Activated CD4-positive, alpha-beta memory T cell treated with anti-CD3 and anti-CD28 coated beads for 36 hours (primary cell): ENCODE results near the gene GFPT1. TPM values are rescaled to one million over a fixed set of nuclear protein-coding genes. Genes with fewer than 3 reads are reported as not detected.

Experiments used
- CTCF ChIA-PET: fragments of 350-600 bp; sonication (Branson Sonifier 250); formaldehyde crosslinking; loops from one replicate; lab custom pipeline; 2021; ENCODE audit warnings: antibody characterized with exemption, inconsistent platforms; lab: Charles Lee
- POLR2A ChIA-PET: fragments of 350-600 bp; sonication (Branson Sonifier 250); formaldehyde crosslinking; loops from one replicate; lab custom pipeline; 2021; ENCODE audit warnings: antibody characterized with exemption; lab: Charles Lee
- DNase-seq: peaks from one replicate; pipeline ENCODE4 v3.0.0-alpha.2; 2020
- H3K27ac Mint-ChIP-seq: one replicate; pipeline ENCODE4 v1.8.0; 2021; ENCODE audit warnings: mixed read lengths
- H3K27me3 Mint-ChIP-seq: one replicate; pipeline ENCODE4 v1.8.0; 2021; ENCODE audit warnings: mixed read lengths
- H3K36me3 Mint-ChIP-seq: one replicate; pipeline ENCODE4 v1.8.0; 2021; ENCODE audit warnings: mixed read lengths
- H3K4me1 Mint-ChIP-seq: one replicate; pipeline ENCODE4 v1.8.0; 2021; ENCODE audit warnings: low read depth, mixed read lengths
- H3K4me3 Mint-ChIP-seq: one replicate; pipeline ENCODE4 v1.8.0; 2021; ENCODE audit warnings: mild to moderate bottlenecking, mixed read lengths
- H3K9me3 Mint-ChIP-seq: one replicate; pipeline ENCODE4 v1.8.0; 2021; ENCODE audit warnings: mixed read lengths
- intact Hi-C: fragments of 100-400 bp; cut with micrococcal nuclease; formaldehyde crosslinking; loops from one replicate; pipeline ENCODE4 v1.15.1; 2023
- total RNA-seq, 2 experiments: library from RNA; stranded (reverse); gene quantifications; one replicate each; pipeline ENCODE4 v1.2.3, GENCODE V29; 2021

The GFPT1 gene
- total RNA-seq, 2 experiments from 2014 or later = 39.8 to 43.6 TPM

DNA sequence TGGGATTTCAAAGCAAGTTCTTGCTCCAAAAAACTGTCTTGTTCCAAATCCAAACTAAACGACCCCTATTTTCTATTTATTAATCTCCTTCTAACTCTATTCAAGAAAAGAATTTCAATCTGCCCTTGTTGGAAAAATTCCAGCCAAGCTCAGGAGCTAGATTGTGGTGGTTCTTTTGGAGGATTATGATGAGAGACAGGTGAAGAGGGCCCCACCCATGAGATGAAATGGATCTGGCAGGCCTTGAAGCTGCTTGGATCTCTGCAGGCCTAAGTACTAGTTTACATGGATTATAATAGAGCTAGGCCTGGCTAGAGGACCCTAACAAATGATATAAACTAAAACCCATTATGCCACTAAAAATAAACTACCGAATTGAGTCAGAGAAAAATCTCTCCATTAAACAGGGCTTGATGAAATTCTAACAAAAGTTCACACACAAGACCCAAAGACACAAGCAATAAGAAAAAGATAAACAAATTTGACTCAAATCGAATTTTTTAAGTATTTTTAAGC is 101.6 kb downstream of the GFPT1 start:
- H3K9me3 Mint-ChIP-seq = no peaks in the 10 kb centered on the region
- intact Hi-C loops = no loop called here
- H3K4me3 Mint-ChIP-seq = no peak overlapping the region
- H3K36me3 Mint-ChIP-seq = no peaks in the 10 kb centered on the region
- ChIA-PET CTCF (no interaction called here), POLR2A (no interaction called here)
- no peak overlapping the region for H3K27ac Mint-ChIP-seq
- H3K27me3 Mint-ChIP-seq = peaks cover 4% of the 10 kb centered on the region
- no peaks in the 10 kb centered on the region for H3K4me1 Mint-ChIP-seq
- DNase-seq = no peak

DNA sequence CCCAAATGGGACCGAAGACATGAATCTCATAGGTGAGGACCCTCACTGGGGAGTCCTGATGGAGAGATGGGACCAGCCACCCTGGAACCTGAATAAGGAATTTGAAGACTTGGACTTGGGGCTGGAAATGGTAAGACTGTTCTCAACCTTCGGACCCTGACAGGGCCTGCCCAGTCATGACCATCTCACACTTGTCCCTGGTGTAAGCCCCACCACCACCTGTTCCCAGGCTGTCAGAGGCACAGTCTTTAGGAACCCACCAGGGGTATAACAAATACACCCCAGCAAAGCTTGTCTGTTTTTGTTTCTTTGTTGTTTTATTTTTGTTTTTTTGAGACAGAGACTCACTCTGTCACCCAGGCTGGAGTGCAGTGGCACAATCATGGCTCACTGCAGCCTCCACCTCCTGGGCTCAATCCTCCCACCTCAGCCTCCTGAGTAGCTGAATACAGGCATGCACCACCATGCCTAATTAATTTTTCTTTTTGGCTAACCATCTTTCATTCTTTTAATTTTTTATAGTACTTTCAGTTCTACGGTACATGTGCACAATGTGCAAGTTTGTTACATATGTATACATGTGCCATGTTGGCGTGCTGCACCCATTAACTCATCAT is 106.1 kb downstream of the GFPT1 start:
- ChIA-PET CTCF (no interaction called here), POLR2A (no interaction called here)

DNA sequence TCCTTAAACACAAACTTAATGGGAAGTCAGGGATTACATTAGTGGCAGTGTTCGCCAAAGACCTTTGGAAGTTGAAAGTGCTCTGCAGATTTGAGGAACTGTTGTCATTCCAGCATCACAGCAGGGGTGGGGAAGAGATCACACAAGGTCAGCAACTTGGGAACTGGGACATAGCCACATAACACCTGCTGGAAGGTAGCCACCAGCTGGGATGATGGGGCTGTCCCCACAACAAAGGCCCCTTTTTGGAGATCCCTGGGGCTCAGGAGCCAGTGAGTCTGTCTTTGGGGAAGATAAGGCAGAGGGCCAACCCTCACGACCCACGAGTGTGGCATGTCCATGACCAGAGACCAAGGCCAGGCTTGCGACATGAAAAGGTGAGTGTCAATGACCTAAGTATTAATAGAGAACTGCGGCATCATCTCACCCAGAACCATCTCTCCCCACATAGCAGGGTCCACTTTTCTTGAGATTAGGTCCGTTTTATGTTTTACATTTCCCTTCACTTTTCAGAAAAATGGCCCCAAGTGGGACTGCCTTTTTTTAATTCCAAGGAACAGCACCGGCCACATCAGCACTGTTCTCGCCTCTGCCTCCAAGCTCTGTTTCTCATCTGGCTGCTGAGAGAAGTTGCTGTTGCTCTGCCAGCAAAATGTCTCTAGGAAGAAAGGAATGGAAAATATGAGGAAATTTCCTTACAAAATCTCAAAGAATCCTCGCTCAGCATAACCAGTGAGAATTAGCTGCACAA is 106.9 kb downstream of the GFPT1 start:
- Mint-ChIP-seq H3K36me3 (no peaks in the 10 kb centered on the region), H3K4me3 (no peak overlapping the region), H3K9me3 (no peaks in the 10 kb centered on the region), H3K27me3 (peaks cover 11% of the 10 kb centered on the region), H3K27ac (no peak overlapping the region), H3K4me1 (no peaks in the 10 kb centered on the region)
- intact Hi-C loops = no loop called here
- no peak for DNase-seq
- POLR2A ChIA-PET = no interaction called here
- CTCF ChIA-PET = no interaction called here

More for the DNA sequence above, 106.1 kb downstream of the GFPT1 start:
- DNase-seq = no peak
- intact Hi-C loops = no loop called here
- no peaks in the 10 kb centered on the region for H3K4me1 Mint-ChIP-seq
- no peak overlapping the region for H3K4me3 Mint-ChIP-seq
- H3K27me3 Mint-ChIP-seq = peaks cover 7% of the 10 kb centered on the region
- H3K9me3 Mint-ChIP-seq = no peaks in the 10 kb centered on the region
- H3K36me3 Mint-ChIP-seq = no peaks in the 10 kb centered on the region
- no peak overlapping the region for H3K27ac Mint-ChIP-seq

- intact Hi-C loops = no loop called here
- Mint-ChIP-seq H3K27me3 (peaks cover 16% of the 10 kb centered on the region), H3K9me3 (no peaks in the 10 kb centered on the region), H3K27ac (no peak overlapping the region), H3K4me3 (no peak overlapping the region), H3K4me1 (no peaks in the 10 kb centered on the region), H3K36me3 (no peaks in the 10 kb centered on the region)
- ChIA-PET POLR2A (no interaction called here), CTCF (no interaction called here)
- no peak for DNase-seq
These were observed 107.8 kb downstream of the GFPT1 start for GRCh38 chr2:69279211-69279610.

- Mint-ChIP-seq H3K4me1 (no peaks in the 10 kb centered on the region), H3K9me3 (no peaks in the 10 kb centered on the region), H3K27ac (no peak overlapping the region), H3K27me3 (peaks cover 22% of the 10 kb centered on the region), H3K4me3 (no peak overlapping the region), H3K36me3 (no peaks in the 10 kb centered on the region)
- intact Hi-C loops = no loop called here
- no peak for DNase-seq
- ChIA-PET POLR2A (no interaction called here), CTCF (no interaction called here)
These were observed 108.7 kb downstream of the GFPT1 start for GRCh38 chr2:69278366-69278765.

DNA sequence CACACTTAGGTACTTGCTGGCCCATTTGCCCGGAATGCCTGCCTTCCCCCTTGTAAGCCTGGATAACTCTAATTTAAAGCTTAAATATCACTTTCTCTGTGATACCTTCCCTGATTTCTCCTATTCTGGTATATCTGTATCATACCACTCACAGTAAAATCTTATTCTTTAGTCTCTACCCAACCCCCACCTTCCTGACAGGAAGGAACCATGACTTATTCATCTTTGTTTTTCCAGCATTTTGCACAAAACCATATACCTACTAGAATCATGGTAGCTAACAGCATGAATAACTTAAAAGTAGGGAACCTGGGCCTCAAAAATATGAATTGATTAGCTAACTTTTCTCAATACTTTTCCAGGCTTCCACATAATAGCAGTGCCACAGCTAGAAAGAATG is 111.5 kb downstream of the GFPT1 start:
- DNase-seq = no peak
- peaks cover 26% of the 10 kb centered on the region for H3K27me3 Mint-ChIP-seq
- ChIA-PET CTCF (no interaction called here), POLR2A (no interaction called here)
- no peaks in the 10 kb centered on the region for H3K9me3 Mint-ChIP-seq
- H3K36me3 Mint-ChIP-seq = no peaks in the 10 kb centered on the region
- H3K4me1 Mint-ChIP-seq = no peaks in the 10 kb centered on the region
- H3K27ac Mint-ChIP-seq = no peak overlapping the region
- intact Hi-C loops = no loop called here
- no peak overlapping the region for H3K4me3 Mint-ChIP-seq

GRCh38 chr2:69272803-69273471 is 114.1 kb downstream of the GFPT1 start:
- POLR2A ChIA-PET = no interaction called here
- Mint-ChIP-seq H3K27me3 (peaks cover 32% of the 10 kb centered on the region), H3K4me3 (no peak overlapping the region)

DNA sequence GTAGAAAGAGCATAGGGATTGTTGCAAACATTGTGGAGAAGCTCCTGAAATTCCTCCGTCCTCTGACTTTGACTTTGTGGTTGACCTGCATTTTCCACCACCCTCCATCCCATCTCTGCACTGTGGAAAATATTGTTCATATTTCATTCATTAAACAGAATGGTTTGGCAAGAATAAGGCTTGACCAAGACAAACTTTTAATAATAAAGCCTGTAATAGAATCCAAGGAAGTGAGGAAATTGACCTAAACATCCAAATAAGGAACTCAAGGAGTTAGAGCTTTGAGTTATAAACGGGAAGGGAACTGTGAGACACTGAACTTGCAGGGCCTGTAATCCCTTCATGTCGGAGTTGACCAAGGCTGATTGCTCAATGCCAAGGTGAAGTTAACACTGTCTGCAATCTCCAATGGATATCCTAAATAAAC is 115.2 kb downstream of the GFPT1 start:
- Mint-ChIP-seq H3K27me3 (peaks cover 32% of the 10 kb centered on the region), H3K9me3 (no peaks in the 10 kb centered on the region), H3K4me1 (no peaks in the 10 kb centered on the region), H3K27ac (no peak overlapping the region), H3K36me3 (no peaks in the 10 kb centered on the region), H3K4me3 (no peak overlapping the region)
- ChIA-PET CTCF (no interaction called here), POLR2A (no interaction called here)
- intact Hi-C loops = no loop called here
- no peak for DNase-seq

More at GRCh38 chr2:69272803-69273471, 114.1 kb downstream of the GFPT1 start:
- intact Hi-C loops = no loop called here
- H3K27ac Mint-ChIP-seq = no peak overlapping the region
- H3K9me3 Mint-ChIP-seq = no peaks in the 10 kb centered on the region
- CTCF ChIA-PET = no interaction called here
- no peaks in the 10 kb centered on the region for H3K4me1 Mint-ChIP-seq
- no peak for DNase-seq
- H3K36me3 Mint-ChIP-seq = no peaks in the 10 kb centered on the region

Other genes starting within 250 kb of the GFPT1 start
- gene NFU1, start 50.2 kb upstream of the GFPT1 start, total RNA-seq = 10 to 100 TPM; 37.8 to 44.5 TPM